Measurements from ENCODE around the gene CHTF18. TPM values are rescaled to one million over a fixed set of nuclear protein-coding genes. Genes with fewer than 3 reads are reported as not detected.
A peak's percentile ranks its signal among the peaks of the same experiment; 100 is the strongest.
"Not testable (repeated sequence)": the region's sequence is repeated elsewhere in the genome, so short reads cannot be mapped to it uniquely, and the experiment has no call there.

CHTF18 gene
- polyA plus RNA-seq: 10 to 100 TPM in 2 of 4 donors, 1 to 10 TPM in 2; 5.6 to 24.6 (median 13.5) TPM
- long read RNA-seq, donor 1: 0 reads
- long read RNA-seq, donor 2: 0 reads
- long read RNA-seq, donor 3: 0 reads
- long read RNA-seq, donor 4: 0 reads
- long read RNA-seq, donor 5: 0 reads
- long read RNA-seq, donor 6: 0 reads
- long read RNA-seq, donor 7, partial matches to known transcripts: 0 of 2 reads
- long read RNA-seq, donor 7, other reads (novel, unspliced or antisense): 0 of 2 reads
- long read RNA-seq, donor 8, partial matches to known transcripts: 0 of 1 reads
- long read RNA-seq, donor 8, other reads (novel, unspliced or antisense): 0 of 1 reads
- long read RNA-seq, donor 9: 0 reads
- long read RNA-seq, donor 10: 0 reads

GRCh38 chr16:788399-789126, at the start of gene CHTF18:
TSS of gene CHTF18 (plus strand) at chr16:788620. CDS start at chr16:788685, 65 bp downstream.
- FAIRE-seq: no peak
- peak within 1 kb of the TSS in 2 of 3 donors; percentile 27 to 55 for H3K27ac ChIP-seq (ENCODE audit: low read depth in 1 of 3, low read length in 2 of 3)

GRCh38 chr16:739560-740458, 48.6 kb upstream of the CHTF18 start:
- Histone ChIP-seq H3K27me3 (ENCODE audit: control insufficient read depth in 3 of 3, insufficient read depth in 3 of 3, low read length in 3 of 3) (no peaks in the 10 kb centered on the region), H3K4me1 (ENCODE audit: control insufficient read depth in 3 of 3, insufficient read depth in 2 of 3, low read depth in 1 of 3, low read length in 2 of 3) (peaks cover 0 to 10% (median 3%) of the 10 kb centered on the region in 3 donors), H3K36me3 (ENCODE audit: control insufficient read depth in 3 of 3, insufficient read depth in 2 of 3, low read depth in 1 of 3, low read length in 3 of 3) (peaks cover 0 to 45% (median 3%) of the 10 kb centered on the region in 3 donors), H3K27ac (ENCODE audit: low read depth in 1 of 3, low read length in 2 of 3) (peak overlapping the region in 2 of 3 donors; percentile 72 to 79), H3K9me3 (ENCODE audit: control insufficient read depth in 2 of 2, insufficient read depth in 1 of 2, low read depth in 1 of 2, low read length in 1 of 2) (no peaks in the 10 kb centered on the region), H3K4me3 (ENCODE audit: low read depth in 1 of 3, low read length in 3 of 3) (peak overlapping the region; percentile 70 to 96 (median 96))
- peak in 1 of 2 donors; percentile 60 for DNase-seq
- WGBS, 3 donors: 33 to 43% (median 40%) methylated on average over 36 to 38 of the region's 38 CpGs
- FAIRE-seq: no peak

More at GRCh38 chr16:788399-789126, at the start of gene CHTF18:
- peak; percentile 91 to 95 for DNase-seq
- H3K4me1 ChIP-seq (ENCODE audit: control insufficient read depth in 3 of 3, insufficient read depth in 2 of 3, low read depth in 1 of 3, low read length in 2 of 3): peaks cover 0 to 13% (median 0%) of the 10 kb centered on the region in 3 donors
- peak within 1 kb of the TSS; percentile 74 to 94 (median 78) for H3K4me3 ChIP-seq (ENCODE audit: low read depth in 1 of 3, low read length in 3 of 3)
- 0 to 1% (median 0%) methylated on average over 64 to 97 of the region's 97 CpGs for WGBS, 3 donors
- peaks cover 0 to 72% (median 0%) of the 10 kb centered on the region in 3 donors for H3K36me3 ChIP-seq (ENCODE audit: control insufficient read depth in 3 of 3, insufficient read depth in 2 of 3, low read depth in 1 of 3, low read length in 3 of 3)
- H3K9me3 ChIP-seq (ENCODE audit: control insufficient read depth in 2 of 2, insufficient read depth in 1 of 2, low read depth in 1 of 2, low read length in 1 of 2): no peaks in the 10 kb centered on the region
- no peaks in the 10 kb centered on the region for H3K27me3 ChIP-seq (ENCODE audit: control insufficient read depth in 3 of 3, insufficient read depth in 3 of 3, low read length in 3 of 3)

GRCh38 chr16:740459-740763, 48.0 kb upstream of the CHTF18 start:
- Histone ChIP-seq H3K27ac (ENCODE audit: low read depth in 1 of 3, low read length in 2 of 3) (peak overlapping the region; percentile 1 to 79 (median 72)), H3K27me3 (ENCODE audit: control insufficient read depth in 3 of 3, insufficient read depth in 3 of 3, low read length in 3 of 3) (no peaks in the 10 kb centered on the region), H3K36me3 (ENCODE audit: control insufficient read depth in 3 of 3, insufficient read depth in 2 of 3, low read depth in 1 of 3, low read length in 3 of 3) (peaks cover 0 to 39% (median 3%) of the 10 kb centered on the region in 3 donors), H3K4me3 (ENCODE audit: low read depth in 1 of 3, low read length in 3 of 3) (peak overlapping the region; percentile 70 to 96 (median 96)), H3K9me3 (ENCODE audit: control insufficient read depth in 2 of 2, insufficient read depth in 1 of 2, low read depth in 1 of 2, low read length in 1 of 2) (no peaks in the 10 kb centered on the region), H3K4me1 (ENCODE audit: control insufficient read depth in 3 of 3, insufficient read depth in 2 of 3, low read depth in 1 of 3, low read length in 2 of 3) (peaks cover 0 to 10% (median 3%) of the 10 kb centered on the region in 3 donors)
- 0 to 2% (median 0%) methylated on average over 12 to 22 of the region's 22 CpGs for WGBS, 3 donors
- DNase-seq: no peak
- no peak for FAIRE-seq

- no peak for FAIRE-seq
Observed at GRCh38 chr16:740764-741505, 47.5 kb upstream of the CHTF18 start, which contains the start of gene CIAO3. TSS of gene CIAO3 (minus strand) at chr16:740997. CDS start at chr16:740985, 12 bp downstream.

GRCh38 chr16:741986-742629, 46.3 kb upstream of the CHTF18 start:
- WGBS, 3 donors: 83 to 91% (median 83%) methylated on average over 15 of the region's 15 CpGs
- Histone ChIP-seq H3K4me1 (ENCODE audit: control insufficient read depth in 3 of 3, insufficient read depth in 2 of 3, low read depth in 1 of 3, low read length in 2 of 3) (peaks cover 0 to 10% (median 3%) of the 10 kb centered on the region in 3 donors), H3K27me3 (ENCODE audit: control insufficient read depth in 3 of 3, insufficient read depth in 3 of 3, low read length in 3 of 3) (no peaks in the 10 kb centered on the region), H3K9me3 (ENCODE audit: control insufficient read depth in 2 of 2, insufficient read depth in 1 of 2, low read depth in 1 of 2, low read length in 1 of 2) (no peaks in the 10 kb centered on the region), H3K27ac (ENCODE audit: low read depth in 1 of 3, low read length in 2 of 3) (no peak overlapping the region), H3K4me3 (ENCODE audit: low read depth in 1 of 3, low read length in 3 of 3) (no peak overlapping the region), H3K36me3 (ENCODE audit: control insufficient read depth in 3 of 3, insufficient read depth in 2 of 3, low read depth in 1 of 3, low read length in 3 of 3) (peaks cover 0 to 22% (median 2%) of the 10 kb centered on the region in 3 donors)
- DNase-seq (no peak), FAIRE-seq (no peak)

More at GRCh38 chr16:740764-741505, 47.5 kb upstream of the CHTF18 start, which contains the start of gene CIAO3:
- peak within 1 kb of the TSS; percentile 15 to 79 (median 72) for H3K27ac ChIP-seq (ENCODE audit: low read depth in 1 of 3, low read length in 2 of 3)
- 0 to 1% (median 0%) methylated on average over 67 to 79 of the region's 79 CpGs for WGBS, 3 donors
- H3K4me3 ChIP-seq (ENCODE audit: low read depth in 1 of 3, low read length in 3 of 3): peak within 1 kb of the TSS; percentile 70 to 96 (median 96)
- peak; percentile 89 to 96 for DNase-seq
- H3K9me3 ChIP-seq (ENCODE audit: control insufficient read depth in 2 of 2, insufficient read depth in 1 of 2, low read depth in 1 of 2, low read length in 1 of 2): no peaks in the 10 kb centered on the region
- H3K36me3 ChIP-seq (ENCODE audit: control insufficient read depth in 3 of 3, insufficient read depth in 2 of 3, low read depth in 1 of 3, low read length in 3 of 3): peaks cover 0 to 34% (median 3%) of the 10 kb centered on the region in 3 donors
- H3K27me3 ChIP-seq (ENCODE audit: control insufficient read depth in 3 of 3, insufficient read depth in 3 of 3, low read length in 3 of 3): no peaks in the 10 kb centered on the region
- H3K4me1 ChIP-seq (ENCODE audit: control insufficient read depth in 3 of 3, insufficient read depth in 2 of 3, low read depth in 1 of 3, low read length in 2 of 3): peaks cover 0 to 10% (median 3%) of the 10 kb centered on the region in 3 donors

GRCh38 chr16:742894-743293, 45.5 kb upstream of the CHTF18 start:
- not testable (repeated sequence) for FAIRE-seq; H3K27ac ChIP-seq (ENCODE audit: low read depth in 1 of 3, low read length in 2 of 3); DNase-seq; H3K27me3 ChIP-seq (ENCODE audit: control insufficient read depth in 3 of 3, insufficient read depth in 3 of 3, low read length in 3 of 3); H3K9me3 ChIP-seq (ENCODE audit: control insufficient read depth in 2 of 2, insufficient read depth in 1 of 2, low read depth in 1 of 2, low read length in 1 of 2); H3K4me3 ChIP-seq (ENCODE audit: low read depth in 1 of 3, low read length in 3 of 3)
- H3K4me1 ChIP-seq (ENCODE audit: control insufficient read depth in 3 of 3, insufficient read depth in 2 of 3, low read depth in 1 of 3, low read length in 2 of 3): peaks cover 0 to 10% (median 3%) of the 10 kb centered on the region in 3 donors
- peaks cover 0 to 14% (median 0%) of the 10 kb centered on the region in 3 donors for H3K36me3 ChIP-seq (ENCODE audit: control insufficient read depth in 3 of 3, insufficient read depth in 2 of 3, low read depth in 1 of 3, low read length in 3 of 3)
- 74 to 82% (median 82%) methylated on average over 12 to 14 of the region's 14 CpGs for WGBS, 3 donors

- H3K4me1 ChIP-seq (ENCODE audit: control insufficient read depth in 3 of 3, insufficient read depth in 2 of 3, low read depth in 1 of 3, low read length in 2 of 3): peaks cover 0 to 10% (median 3%) of the 10 kb centered on the region in 3 donors
- H3K27me3 ChIP-seq (ENCODE audit: control insufficient read depth in 3 of 3, insufficient read depth in 3 of 3, low read length in 3 of 3): no peaks in the 10 kb centered on the region
- peaks cover 0 to 7% (median 0%) of the 10 kb centered on the region in 3 donors for H3K36me3 ChIP-seq (ENCODE audit: control insufficient read depth in 3 of 3, insufficient read depth in 2 of 3, low read depth in 1 of 3, low read length in 3 of 3)
- 67 to 83% (median 81%) methylated on average over 15 to 21 of the region's 21 CpGs for WGBS, 3 donors
- H3K4me3 ChIP-seq (ENCODE audit: low read depth in 1 of 3, low read length in 3 of 3): no peak overlapping the region
- DNase-seq: no peak
- FAIRE-seq: no peak
- no peaks in the 10 kb centered on the region for H3K9me3 ChIP-seq (ENCODE audit: control insufficient read depth in 2 of 2, insufficient read depth in 1 of 2, low read depth in 1 of 2, low read length in 1 of 2)
- no peak overlapping the region for H3K27ac ChIP-seq (ENCODE audit: low read depth in 1 of 3, low read length in 2 of 3)
Observed at GRCh38 chr16:743794-744500, 44.5 kb upstream of the CHTF18 start.

Data from small intestine (tissue), 16 donors.